ENCODE measurements around the gene DZIP3.
A peak's percentile ranks its signal among the peaks of the same experiment; 100 is the strongest.

Gene DZIP3, protein sequence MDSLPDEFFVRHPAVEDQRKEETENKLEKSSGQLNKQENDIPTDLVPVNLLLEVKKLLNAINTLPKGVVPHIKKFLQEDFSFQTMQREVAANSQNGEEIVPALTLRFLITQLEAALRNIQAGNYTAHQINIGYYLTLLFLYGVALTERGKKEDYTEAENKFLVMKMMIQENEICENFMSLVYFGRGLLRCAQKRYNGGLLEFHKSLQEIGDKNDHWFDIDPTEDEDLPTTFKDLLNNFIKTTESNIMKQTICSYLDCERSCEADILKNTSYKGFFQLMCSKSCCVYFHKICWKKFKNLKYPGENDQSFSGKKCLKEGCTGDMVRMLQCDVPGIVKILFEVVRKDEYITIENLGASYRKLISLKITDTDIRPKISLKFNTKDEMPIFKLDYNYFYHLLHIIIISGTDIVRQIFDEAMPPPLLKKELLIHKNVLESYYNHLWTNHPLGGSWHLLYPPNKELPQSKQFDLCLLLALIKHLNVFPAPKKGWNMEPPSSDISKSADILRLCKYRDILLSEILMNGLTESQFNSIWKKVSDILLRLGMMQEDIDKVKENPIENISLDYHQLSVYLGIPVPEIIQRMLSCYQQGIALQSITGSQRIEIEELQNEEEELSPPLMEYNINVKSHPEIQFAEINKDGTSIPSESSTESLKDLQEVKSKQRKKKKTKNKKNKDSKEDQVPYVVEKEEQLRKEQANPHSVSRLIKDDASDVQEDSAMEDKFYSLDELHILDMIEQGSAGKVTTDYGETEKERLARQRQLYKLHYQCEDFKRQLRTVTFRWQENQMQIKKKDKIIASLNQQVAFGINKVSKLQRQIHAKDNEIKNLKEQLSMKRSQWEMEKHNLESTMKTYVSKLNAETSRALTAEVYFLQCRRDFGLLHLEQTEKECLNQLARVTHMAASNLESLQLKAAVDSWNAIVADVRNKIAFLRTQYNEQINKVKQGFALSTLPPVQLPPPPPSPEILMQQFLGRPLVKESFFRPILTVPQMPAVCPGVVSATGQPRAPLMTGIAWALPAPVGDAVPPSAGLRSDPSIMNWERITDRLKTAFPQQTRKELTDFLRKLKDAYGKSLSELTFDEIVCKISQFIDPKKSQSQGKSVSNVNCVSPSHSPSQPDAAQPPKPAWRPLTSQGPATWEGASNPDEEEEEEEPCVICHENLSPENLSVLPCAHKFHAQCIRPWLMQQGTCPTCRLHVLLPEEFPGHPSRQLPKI

DNA sequence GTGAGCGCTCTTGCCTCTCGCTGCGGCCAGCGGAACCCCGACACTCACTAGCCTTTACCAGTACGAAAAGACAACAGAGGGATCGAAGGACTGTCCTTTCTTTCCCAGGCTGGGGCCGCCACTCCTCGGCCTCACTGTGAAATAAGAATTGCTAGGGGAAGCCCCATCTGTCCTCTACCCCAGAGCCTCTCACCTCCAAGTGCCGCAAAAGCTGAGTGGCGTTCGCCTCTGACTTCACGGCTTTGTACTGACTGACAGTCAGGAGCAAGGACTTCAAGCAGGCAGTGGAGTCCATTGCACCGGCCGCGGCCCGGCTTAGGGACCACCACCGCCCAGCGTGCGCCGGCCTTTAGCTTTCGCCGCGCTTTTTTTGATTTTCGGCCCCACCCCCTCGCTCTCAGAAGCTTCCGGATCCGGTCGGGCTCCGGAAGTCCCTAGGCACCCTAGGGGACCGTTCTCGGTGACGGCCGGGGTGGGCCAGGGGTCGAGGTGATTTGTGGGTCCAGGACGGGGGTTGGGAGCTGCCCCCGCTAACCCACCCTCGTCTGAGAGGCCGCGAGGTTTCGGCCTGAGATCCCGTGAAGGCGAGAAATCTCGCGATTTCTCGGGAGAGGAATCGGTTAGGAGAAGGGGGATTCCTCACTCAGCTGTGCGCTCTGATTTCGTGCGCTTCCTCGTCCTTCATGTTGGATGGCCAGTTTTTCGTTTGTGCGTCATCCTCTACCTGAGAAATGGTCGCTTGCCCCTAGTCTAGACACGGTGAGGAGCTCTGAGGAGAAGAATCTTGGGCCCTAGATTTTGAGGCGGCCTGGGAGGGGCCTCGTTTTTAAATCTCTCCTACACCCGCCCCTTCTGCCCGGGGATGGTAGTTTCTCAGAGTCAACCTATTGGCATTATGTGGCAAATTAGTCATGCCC, at the start of gene DZIP3, which contains the start of gene CIP2A:
Gene DZIP3, plus strand, starts transcription at position 642 of the 917 bp plus-strand sequence. CDS start 15,685 bp downstream, outside the sequence.
Gene CIP2A, minus strand, starts transcription at position 358 of the 917 bp plus-strand sequence. Its CDS starts 63 bp downstream, at position 295.
- DNase-seq, result peak; percentile 21 to 90 (median 72)

DNA sequence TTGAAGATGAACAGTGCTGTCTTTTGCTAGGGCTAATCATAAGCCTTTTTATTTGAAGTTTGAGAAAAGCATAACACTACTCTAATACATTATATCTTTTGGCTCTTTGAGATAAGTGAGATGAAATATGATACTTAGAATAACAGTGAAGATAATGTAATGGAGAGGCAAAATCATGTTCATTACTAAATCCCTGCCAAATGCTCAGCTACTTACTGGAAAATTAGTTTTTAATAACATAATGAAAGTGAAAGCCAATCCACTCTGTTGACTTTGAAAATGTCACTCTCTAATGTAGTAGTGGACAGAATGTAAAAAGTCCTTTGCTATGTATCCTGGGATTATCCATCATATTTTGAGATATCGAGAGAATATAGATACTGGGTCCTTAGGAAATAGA, 43.3 kb upstream of the DZIP3 start:
- no peak for DNase-seq

DNA sequence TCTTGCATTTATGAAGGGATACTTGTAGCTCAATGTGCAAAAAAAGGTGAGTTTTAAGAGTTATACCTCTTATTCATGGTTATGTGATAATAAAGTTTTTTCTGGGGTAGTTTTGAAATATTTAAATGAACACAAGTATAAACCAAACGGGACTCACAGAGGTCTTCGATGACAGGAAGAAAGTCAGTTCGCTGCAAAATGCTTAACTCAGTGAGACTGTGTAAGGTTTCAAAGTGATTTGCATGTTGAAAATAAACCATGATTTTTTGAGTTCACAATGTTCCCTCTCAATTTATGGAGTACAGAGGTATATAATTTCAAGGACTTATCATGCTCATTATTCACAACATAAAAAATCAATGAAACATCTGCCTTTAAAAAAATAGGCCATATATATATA, 42.8 kb upstream of the DZIP3 start:
- no peak for DNase-seq

DNA sequence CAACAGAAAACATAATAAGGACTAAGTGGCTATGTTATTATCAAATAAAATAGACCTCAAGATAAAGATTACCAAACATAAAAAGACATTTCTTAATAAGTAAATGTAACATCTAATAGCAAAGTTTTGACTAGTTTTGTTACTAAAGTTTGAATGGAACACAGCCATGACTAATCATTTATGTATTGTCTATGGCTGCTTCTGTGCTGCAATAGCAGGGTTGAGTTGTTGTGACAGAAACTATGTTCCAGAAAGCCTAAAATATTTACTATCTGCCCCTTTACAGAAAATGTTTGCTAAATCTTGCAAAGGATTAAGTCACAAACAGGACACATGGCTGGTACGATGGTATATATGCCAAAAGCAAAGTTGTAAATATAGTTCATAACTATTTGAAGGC, 41.2 kb upstream of the DZIP3 start:
- no peak for DNase-seq

DNA sequence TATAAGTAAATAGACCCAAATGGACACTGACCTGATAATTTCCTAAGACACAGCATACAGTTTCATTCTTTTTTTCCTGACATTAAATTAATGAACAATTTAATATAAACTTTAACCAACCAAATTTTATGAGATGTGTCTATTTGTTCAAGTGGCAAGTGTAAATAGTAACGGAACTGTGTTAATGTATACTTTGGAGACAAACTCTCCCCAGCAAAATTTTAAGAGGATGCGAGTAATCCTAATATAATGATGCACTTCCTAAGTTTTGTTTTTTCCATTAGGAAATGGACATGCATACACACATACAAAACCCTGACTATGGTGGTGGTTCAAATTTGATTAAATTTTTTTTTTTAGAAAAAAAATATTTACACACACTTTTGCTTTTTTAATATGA, 40.6 kb upstream of the DZIP3 start:
- no peak for DNase-seq

DNA sequence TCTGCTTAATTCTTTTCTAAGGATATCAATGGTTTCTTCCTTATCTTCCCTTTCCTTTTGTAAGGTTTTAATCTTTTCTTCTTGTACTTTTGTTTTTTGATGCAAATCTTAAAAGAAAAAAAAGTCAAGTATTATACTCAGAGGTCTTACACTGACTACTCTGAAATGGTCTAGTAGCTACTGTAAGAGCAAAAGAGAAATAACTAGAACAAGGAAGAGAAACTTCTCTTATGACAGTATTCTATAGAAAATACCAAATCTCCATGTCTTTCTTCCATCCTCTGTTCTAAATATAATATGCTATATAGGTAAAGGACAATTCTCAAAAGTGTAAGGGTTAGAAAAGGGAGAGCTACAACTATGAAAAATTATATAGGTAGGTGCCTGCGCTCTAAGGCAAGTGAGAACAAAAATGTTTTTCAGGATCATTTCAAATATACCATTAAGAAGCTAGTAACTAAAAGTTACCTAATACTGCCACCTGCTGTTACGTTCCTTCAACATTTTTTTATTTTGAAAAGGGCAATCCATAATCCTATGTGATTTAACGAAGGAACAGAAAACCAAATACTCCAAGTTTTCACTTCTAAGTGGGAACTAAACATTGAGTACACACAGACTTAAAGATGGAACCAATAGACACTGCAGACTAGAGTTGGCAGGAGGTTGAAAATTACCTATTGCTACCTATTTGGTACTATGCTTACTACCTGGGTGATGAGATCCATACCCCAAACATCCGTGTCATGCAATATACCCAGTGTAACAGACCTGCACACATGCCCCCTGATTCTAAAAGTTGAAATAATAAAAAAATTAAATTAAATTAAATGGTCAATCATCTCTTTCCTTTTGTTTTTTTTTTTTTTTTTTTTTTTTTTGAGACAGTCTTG, 37.0 kb upstream of the DZIP3 start:
- peak in 2 of 51 donors; percentile 3 to 42 for DNase-seq

DNA sequence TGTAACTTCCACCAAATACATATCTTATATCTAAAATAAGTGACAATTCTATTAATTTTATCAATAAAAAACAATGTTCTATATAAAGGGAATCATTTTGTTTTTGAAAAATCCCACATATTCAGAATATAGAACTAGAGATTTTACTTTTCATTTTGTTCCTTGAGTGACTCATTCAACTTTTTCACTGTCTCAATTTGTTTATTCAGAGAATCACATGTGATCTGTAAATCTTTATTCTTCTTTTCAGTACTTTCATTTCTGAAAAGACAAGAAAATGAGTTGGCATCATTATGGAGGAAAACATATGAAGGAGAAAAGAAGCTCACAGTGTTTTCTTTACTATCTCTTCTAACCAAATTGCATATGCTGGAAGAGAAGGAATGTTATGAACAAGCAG, 35.3 kb upstream of the DZIP3 start:
- DNase-seq, result no peak

DNA sequence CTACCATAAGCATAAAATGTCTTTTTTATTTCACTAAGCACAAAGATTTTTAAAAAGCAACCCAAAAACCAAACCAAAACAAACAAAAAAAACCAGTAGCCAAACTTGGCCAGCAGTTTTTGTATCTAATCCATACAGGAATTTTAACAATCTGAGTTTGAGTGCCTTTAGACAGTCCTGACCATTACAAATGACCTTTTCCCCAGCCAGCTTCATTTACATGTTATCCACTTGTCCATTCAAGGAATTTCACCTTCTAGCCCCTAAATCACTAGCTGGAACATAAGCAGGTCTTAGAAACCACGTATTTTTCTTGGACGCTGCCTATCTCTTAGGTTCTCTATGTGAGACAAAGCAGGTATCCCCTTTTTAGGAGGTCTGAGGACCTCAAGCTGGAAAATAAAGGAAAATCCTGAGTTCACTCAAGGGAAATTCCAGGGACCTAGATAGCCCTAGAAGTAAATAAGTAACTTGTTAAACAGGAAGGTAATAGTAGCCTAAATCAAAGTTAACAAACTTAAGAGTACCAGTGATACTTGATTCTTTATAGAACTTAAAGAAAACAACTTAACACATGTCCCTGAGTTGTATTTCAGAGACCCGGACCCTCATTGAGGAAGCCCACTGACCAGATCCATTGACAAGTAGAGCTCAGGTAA, 34.5 kb upstream of the DZIP3 start:
- DNase-seq, result no peak

DNA sequence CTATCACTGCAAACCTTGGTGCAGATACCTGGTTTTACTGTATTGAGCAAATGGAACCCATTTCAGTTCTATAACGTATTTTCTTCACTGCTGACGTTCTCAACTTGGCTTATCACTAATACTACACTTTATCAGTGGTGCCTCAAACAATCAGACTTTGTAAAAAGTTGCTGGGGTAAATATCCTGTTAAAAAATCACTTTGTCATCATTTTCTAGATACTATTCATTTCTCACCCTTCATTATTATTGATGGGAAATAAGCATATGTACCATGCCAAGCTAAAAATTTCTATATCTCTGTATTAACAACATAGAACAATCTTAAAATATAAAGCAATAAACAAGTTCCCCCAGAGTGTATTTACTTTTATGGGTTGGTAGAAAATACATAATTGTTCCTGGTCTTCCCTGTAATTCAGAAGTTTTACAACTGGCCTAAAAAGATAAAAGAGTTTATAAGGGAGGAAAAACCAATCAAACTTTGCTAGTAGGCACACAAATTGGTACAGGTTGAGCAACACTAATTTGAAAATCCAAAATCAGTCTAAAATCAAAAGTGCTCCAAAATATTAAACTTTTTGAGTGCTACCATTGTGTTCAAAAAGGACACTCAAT, 33.4 kb upstream of the DZIP3 start:
- DNase-seq, result no peak

DNA sequence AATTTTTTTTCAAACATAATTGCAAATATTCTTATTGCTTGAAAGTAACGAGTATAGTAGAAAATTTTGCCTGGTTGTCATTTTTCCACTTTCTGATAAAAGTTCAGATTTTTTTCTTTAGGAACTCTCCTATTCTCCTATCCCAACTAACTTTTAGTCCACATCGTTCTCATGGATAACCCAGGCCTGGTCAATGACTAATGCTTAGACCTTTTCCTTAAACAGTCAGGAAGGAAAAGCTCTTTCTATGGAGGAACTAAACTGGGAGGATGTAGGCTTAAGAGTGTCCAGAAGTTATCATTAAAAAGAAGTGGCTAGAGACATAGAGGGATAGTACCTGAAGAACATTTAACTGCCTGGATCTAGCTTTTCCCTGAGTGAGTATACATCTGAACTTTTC, 27.0 kb upstream of the DZIP3 start:
- no peak for DNase-seq

DNA sequence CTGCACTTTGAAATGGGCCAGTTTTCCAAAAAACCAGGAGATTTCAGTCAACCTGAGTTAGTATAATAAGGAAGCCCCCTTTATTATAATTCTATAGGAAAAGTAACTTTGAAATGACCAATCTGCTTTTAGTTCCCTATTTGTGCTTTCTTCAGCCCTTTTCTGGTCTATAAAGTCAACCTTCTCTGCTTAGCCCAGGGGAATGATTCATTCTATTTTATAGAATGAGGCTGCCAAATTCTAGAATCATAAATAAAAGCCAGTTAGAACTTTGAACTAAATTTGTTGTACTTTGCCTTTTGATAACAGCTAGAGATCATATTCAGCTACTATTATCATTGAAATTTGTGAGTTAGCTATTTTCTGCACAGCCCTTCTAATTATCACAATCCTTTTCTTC, 25.0 kb upstream of the DZIP3 start:
- no peak for DNase-seq

DNA sequence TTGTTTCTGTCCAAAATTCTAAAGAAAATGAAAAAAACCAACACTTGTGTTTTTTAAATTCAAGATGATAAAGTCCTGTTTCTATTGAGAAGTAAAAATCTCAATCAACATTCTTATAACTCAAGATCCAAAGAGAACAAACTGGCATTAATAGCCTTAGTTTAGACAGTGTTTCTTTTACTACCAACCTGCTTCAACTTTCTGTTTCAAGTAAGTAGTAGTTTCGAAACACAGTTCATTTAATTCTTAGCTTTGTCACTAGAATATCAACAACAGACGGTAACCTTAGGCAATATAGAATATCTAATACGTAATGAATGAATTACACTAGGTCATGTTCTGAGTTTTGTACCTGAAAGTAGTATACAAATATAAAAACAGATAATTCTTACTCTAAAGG, 24.0 kb upstream of the DZIP3 start:
- no peak for DNase-seq

DNA sequence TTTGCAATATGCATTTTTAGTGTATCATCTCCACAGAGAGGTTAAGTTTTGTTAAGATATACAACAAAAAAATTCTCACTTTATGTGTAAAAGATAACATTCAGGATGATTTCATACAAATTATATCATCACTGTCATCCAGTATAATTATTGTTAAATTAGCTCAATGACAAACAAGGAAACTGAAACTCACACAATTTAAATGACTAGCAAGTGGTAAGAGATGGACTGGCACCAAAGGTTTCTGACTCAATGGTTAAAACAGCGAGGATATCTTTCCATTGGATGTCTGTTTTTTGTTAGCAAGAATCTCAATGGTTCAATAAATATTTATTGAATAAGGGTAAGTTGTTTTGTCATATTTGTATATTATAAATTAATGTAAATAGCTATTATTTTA, 22.9 kb upstream of the DZIP3 start:
- no peak for DNase-seq

DNA sequence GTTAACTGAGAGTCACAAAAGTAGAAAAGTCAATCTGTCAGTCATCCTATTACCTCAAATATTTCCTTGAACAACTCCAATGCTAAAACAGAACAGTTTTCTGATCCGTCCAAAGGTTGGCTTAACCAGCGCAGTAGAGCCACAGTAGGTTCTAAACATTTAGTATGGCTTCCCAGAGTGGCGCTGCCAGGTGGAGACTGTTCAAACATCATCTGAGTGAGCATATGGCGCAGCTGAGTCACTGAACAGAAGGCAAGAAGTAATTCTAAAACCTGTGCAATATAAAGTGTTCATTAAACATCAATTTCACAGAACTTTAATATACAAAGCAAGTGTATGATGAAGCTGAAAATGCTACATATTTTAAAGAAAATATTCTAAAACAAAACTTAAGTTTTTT, 20.2 kb upstream of the DZIP3 start:
- no peak for DNase-seq

DNA sequence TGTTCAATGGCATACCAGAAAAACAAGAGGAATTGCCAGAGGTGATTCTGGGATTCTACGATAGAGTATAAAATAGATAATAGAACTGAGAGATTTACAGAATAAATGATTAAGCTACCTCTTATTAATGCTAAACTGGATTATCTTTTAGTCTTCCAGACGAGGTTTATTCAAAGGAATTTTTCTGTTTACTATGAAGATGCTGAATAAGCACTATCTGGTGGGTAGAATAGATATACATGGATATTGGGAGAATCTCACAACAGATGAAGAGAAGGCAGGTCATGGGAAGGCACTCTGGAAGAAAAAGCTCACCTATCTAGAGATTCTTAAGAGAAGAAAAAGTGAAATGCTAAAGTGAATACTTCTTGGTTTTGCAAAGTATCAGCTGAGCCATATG, 11.5 kb upstream of the DZIP3 start:
- no peak for DNase-seq

DNA sequence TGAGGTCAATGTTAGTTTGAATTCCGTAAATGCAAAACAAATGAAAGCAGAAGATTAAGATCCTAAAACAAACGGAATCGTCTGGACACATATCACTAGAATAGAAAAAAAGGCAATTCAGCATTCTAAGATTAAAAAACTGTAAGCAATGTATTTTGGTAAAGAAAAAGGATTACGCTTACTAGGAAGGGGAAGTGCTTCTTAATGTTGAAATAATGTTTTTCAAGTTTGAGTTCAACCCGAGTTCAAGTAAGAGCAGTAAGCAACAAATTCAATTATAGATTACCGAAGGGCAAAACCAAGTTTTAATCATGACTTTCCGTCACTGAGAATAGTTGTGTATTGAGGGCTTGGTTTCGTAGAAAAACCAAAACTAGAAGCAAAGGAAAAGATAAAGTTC, 921 bp upstream of the DZIP3 start:
- DNase-seq, result no peak

DNA sequence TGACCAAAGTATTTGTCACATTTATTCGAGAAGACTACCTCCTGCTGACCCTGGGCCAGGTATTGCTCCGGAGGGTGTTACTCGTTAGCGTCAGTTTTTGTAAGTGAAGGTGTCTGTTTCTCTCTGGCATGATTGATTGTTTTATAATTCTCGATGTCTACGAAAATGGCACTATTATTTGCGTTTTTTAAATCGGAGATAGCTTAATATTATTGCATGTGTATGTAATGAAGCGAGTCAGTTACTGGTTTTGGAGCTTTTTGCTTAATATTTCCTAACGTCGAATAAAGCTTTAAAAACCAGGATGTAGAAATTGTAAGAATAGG, 439 bp downstream of the DZIP3 start:
- no peak for DNase-seq

DNA sequence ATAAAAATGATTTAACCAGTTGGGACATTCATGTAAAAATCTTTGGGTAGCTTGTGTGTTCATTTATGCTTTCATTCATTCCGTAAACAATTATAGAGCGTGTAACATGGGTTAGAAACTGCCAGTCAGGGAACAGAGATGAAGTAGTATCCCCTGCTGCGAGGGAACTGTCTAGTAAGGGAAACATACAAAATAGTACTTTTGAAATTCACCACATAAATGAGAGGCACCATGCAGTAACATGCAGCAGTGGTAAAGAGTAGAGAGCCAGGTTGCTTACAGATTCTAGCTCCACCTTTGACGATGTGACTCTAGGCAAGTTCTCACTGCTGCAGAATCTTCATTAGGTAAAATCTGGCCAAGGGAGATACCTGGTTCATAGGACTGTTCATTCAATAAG, 938 bp downstream of the DZIP3 start:
- DNase-seq, result peak in 1 of 51 donors; percentile 6

DNA sequence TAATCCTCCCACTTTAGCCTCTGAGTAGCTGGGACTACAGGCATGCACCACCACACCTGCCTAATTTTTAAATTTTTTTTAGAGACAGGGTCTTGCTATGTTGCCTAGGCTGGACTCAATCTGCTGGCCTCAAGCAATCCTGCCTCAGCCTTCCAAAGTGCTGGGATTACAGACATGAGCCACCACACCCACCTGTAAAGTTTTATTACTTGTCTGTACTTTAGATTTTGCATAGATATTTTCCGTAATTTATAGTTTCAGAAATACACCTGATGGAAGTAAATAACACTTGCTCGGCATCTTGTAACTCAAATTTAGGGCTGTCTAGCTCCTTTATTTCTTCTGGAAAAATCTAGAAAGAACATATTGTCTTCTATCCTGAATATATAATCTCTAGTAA, 5.8 kb downstream of the DZIP3 start:
- DNase-seq, result no peak
